ENCODE results near the gene TDRD6.

TDRD6 gene

DNA sequence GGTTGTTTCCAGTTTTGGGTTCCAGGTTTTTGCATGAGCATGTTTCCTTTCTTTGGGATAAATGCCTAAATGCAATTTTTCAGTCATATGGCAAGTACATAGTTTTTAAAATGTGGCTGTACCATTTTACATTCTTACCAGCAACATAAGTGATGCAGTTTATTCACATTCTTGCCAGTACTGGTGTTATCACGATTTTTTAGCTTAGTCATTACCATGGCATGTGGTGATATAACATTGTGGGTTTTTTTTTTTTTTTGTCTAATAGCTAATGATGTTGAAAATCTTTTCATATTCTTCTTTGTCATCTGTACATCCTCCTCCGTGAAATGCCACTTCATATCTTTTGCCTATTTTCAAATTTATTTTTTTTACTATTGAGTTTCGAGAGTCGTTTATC, 2.9 kb upstream of the TDRD6 start:
- no peak for DNase-seq

DNA sequence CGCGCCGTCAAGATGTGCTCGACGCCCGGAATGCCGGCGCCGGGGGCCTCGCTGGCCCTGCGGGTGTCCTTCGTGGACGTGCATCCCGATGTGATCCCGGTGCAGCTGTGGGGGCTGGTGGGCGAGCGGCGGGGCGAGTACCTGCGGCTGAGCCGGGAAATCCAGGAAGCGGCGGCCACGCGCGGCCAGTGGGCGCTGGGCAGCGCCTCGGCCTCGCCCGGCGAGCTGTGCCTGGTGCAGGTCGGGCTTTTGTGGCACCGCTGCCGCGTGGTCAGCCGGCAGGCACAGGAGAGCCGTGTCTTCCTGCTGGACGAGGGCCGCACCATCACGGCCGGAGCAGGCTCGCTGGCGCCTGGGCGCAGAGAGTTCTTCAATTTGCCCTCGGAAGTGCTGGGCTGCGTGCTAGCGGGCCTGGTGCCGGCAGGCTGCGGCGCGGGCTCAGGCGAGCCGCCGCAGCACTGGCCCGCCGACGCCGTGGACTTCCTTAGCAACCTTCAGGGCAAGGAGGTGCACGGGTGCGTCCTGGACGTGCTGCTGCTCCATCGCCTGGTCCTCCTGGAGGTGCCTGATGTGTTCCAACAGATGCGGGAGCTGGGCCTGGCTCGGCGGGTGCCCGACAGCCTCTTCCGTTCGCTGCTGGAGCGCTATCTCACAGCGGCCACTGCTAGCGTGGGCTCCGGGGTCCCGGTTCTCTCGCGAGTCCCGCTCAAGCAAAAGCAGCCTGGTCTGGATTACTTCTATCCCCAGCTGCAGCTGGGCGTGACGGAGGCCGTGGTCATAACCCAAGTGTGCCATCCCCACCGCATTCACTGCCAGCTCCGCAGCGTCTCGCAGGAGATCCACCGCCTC, 656 bp downstream of the TDRD6 start:
- DNase-seq = no peak

DNA sequence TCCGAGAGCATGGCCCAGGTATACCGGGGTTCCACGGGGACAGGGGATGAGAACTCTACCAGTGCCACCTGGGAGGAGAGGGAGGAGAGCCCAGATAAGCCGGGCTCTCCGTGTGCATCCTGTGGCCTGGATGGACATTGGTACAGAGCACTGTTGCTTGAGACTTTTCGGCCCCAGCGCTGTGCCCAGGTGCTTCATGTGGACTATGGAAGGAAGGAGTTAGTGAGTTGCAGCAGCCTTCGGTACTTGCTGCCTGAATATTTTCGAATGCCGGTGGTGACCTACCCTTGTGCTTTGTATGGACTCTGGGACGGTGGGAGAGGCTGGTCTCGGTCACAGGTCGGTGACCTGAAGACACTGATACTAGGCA, 1.3 kb downstream of the TDRD6 start:
- DNase-seq = no peak

DNA sequence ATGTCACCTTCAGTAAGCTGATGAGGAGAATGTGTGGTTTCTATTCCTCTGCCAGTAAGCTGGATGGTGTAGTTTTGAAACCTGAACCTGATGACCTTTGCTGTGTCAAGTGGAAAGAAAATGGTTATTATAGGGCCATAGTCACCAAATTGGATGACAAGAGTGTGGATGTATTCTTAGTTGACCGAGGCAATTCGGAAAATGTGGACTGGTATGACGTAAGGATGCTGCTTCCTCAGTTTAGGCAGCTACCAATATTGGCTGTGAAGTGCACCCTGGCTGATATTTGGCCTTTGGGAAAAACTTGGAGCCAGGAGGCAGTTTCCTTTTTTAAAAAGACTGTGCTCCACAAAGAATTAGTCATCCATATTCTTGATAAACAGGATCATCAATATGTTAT, 2.0 kb downstream of the TDRD6 start:
- DNase-seq = no peak

DNA sequence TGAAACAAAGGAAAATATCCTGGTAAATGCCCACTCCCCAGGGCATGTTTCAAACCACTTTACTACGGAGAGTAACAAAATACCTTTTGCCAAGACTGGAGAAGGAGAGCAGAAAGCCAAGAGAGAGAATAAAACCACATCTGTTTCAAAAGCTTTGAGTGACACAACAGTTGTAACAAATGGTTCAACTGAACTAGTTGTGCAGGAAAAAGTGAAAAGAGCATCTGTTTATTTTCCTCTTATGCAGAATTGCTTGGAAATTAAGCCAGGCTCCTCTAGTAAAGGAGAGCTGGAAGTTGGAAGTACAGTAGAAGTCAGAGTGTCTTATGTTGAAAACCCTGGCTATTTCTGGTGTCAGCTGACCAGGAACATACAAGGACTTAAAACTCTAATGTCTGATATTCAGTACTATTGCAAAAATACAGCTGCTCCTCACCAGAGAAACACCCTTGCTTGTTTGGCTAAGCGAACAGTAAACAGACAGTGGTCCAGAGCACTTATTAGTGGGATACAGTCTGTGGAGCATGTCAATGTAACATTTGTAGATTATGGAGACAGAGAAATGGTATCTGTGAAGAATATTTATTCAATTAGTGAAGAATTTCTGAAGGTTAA, 2.6 kb downstream of the TDRD6 start:
- DNase-seq = no peak

DNA sequence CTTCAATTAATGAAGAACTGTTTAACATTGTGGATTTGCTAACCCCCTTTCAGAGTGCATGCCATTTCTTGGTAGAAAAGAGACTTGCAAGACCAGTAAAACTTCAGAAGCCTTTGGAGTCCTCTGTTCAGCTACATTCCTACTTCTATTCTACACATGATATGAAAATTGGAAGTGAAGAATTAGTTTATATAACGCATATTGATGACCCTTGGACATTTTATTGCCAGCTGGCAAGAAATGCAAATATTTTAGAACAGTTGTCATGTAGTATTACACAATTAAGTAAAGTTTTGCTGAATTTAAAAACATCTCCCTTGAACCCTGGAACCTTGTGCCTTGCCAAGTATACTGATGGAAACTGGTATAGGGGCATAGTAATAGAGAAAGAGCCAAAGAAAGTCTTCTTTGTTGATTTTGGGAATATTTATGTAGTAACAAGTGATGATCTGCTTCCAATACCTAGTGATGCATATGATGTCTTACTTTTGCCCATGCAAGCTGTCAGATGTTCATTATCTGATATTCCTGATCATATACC, 3.3 kb downstream of the TDRD6 start:
- DNase-seq = no peak

DNA sequence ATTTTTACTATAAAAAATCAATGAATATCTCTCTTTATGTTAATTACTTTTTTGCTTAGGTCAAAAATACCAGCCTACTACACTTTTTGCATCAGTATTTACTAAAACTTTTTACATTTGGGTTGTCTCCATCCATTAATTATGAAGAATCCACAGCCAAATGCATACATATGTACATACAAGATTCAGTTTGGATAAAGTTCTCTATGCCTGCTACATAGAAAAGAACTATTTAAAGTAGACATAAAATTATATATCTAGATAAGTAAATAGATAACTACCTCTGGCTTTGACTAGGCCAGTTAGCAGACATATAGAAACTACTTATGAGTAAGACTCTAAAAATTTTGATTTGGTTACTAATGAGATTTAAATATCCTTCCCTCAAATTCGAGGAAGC, 12.3 kb downstream of the TDRD6 start:
- no peak for DNase-seq

DNA sequence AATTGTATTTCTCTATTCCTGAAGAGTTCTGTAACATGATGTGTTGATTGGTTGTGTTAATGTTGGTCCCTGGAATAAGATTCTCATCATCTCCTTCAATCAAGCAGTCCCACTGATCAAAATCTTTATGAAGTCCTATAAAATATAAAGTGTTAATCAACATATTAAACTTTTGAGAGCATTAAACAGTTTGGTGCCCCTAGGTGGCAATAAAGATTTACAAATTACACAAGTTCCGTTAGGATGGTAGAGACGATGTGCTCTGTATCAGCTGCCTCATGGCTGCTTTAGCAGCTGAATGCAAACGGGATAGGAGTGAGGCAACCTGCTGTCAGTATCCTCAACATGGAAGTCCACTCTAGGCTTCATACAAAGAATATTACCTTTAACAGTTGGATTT, 16.9 kb downstream of the TDRD6 start:
- no peak for DNase-seq

DNA sequence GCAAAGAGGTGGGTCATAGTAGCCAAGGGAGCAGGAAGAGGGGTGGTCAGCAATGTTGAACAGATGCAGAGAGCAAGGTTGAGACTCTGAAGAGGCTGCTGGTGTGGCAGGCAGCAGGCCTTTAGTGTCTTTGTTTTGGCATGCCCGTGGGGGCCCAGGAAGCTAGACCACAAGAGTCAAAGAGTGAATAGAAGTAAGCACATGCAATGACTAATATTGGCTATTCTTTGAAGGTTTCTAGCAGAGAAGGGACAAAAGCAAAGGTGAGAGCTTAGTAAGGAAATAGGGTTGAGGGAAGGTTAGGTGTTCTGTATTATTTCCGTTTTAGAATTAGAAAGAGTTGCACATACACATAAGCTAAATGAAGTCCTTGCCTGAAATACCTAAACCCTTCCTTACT, 18.8 kb downstream of the TDRD6 start:
- DNase-seq = no peak

DNA sequence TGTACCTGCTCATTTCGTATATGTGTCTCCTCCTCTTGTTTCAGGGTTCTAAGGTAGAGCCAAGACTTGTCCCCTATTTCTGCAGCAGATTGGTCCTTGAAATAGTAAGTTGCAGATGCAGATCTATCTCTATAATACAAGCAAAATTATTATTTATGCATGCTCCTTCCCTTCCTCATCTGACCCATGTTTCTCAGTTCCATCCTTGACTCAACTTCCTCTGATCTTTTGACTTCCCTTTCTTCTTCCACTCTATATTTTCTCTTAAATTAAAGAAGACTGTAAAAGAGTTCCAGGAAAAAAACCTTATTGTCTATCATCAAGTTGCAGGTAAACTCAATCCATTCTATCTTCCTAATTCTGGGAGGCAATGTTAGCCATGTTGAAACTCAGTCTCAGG, 23.8 kb downstream of the TDRD6 start:
- no peak for DNase-seq

- no peak for DNase-seq
These were observed 27.5 kb downstream of the TDRD6 start for GRCh38 chr6:46715141-46715540.

DNA sequence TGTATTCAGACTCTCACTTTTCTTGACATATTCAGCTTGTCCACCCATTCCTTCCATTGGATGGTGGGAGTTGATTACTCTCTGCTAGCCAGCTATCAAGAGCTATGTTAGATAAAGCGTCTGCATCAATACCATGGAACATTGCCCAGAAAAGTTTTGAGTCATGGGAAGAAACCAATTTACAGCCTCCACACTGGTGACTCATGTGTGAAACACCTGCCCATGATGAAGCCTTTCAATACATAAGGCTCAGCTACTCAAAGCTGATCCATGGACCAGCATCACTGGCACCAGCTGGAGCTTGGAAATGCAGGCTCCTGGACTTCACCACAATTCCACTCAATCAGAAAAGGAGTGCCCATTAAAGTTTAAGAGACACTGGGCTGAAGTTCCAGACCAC, 31.4 kb downstream of the TDRD6 start:
- DNase-seq = no peak

DNA sequence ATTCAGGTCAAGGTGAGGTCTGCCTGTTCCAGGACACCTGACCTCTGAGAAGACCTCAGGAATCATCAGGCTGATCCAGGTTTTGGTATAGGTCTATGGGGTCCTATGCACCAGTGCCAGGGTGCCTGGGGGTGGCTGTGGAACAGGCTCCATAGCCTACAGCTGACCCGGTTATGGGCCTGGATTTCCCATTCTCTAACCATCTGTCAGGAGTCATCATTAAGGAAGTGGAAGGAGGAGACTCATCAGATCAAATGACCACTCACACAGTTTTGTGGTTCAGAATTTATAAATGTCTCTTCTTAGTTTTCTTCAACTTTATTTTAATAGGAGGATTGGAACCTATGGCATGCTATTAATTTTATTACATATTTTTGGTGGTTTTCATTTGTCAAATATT, 32.7 kb downstream of the TDRD6 start:
- DNase-seq = no peak

GRCh38 chr6:46729787-46730326, 42.2 kb downstream of the TDRD6 start:
- DNase-seq = no peak

DNA sequence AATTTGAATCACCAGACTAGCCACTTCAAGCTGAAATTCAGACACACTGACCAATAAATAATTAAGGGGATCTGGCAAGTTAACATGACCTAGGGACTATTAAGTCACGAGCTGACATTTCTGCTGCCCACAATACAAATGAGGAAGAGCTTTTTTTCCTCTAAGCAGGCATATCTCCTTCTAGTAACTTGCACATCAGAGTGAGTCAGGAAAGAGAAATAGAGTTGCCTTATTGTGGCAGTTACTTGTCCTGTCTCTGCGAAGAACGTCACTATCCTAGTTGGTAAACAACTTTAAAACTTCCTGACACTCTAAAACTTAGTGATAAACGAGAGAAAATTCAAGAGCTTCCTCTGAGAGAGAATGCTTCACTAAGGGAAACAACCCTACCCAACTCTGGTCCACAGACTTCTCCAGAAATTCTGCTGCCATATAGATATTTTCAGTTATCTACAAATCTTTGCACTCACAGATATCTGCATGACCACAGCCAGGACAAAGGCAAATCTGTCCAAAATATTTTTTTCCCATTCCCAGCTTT, 43.3 kb downstream of the TDRD6 start:
- DNase-seq = no peak

GRCh38 chr6:46733341-46733801, 45.7 kb downstream of the TDRD6 start:
- no peak for DNase-seq

DNA sequence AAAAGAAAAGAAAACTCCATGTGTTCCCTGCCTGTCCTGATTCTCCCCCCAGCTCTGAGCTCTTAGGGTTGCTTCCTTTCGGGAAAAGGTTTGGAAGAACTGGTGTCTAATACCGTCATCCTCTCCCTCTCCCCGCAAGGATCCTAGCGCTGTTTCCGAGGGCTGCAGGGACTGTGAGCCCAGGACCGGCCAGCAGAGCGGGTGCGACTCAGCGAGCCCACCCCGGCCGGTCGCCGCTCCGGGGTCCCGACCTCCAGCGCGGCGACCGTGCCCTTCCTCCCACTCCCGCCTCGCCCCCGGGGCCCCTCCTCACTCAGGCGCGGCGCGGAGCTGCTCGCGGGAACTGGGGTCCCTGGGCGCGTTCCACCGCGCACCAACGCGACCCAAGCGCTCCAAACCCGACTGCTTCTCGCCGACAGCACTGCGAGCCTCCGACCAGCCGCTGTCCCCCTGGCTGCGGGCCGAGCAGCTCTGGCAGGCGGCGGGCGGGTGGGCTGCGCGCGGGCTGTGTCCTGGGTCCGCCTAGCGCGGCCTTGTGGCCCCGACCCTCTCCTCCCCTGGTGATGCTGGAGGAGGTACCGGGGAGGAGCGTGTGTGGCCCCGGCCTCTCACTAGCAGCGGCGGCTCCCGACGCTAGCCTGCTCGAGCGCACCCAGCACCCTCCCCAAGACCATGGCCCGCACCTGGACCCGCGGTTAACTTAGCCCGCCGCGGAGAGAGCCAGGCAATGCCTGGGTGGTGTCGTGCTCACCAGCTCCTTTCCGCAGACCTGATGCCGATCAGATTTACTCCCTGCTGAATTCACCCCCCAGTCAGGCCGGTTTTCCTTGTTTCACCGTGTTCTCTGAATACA, 47.4 kb downstream of the TDRD6 start, which contains the start of gene PLA2G7:
TSS of gene PLA2G7 (minus strand) at position 509 of the 853 bp plus-strand sequence. CDS start 12,484 bp downstream, outside the sequence.
- no peak for DNase-seq

GRCh38 chr6:46735720-46736031, 48.0 kb downstream of the TDRD6 start:
- no peak for DNase-seq

DNA sequence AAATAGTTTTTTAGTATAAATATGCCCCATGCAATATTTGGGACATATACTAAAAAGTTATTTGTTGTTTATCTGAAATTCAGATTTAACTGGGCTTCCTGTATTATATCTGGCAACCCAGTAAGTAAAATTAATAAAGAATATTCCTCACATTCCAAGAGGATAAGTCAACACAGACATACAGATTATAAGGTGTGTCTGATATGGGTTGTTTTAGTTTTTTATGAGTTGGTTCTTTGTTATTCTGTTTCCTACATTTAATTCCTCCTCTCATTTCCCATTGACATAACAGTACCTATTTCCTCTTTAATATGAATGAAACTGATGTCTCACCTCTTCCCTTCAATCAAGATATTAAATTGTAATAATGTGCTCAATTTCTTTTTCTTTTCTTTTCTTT, 49.2 kb downstream of the TDRD6 start:
- no peak for DNase-seq

DNA sequence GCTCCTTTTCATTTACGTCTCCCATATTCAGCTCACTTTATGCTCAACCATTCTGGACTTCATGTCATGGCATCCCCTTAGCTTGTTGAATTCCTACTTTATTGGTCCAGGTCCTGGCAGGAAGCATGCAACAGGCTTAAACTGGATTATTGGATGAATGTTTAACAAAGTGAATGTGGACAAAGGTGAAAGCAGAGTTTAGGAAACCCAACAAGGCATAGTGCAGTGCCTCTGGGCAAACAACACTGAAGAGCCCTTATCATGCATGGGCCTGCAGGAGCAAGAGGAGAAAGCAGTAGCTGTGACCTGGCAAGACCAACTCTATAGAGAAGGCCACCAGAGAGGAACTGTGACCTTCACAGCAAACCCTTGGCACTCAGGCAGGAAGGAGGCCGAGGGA, 53.8 kb downstream of the TDRD6 start:
- no peak for DNase-seq

- no peak for DNase-seq
These were observed 54.2 kb downstream of the TDRD6 start for GRCh38 chr6:46741910-46742309.

- DNase-seq = no peak
These were observed 55.9 kb downstream of the TDRD6 start for GRCh38 chr6:46743425-46744158.

Measured in stimulated activated naive CD4-positive, alpha-beta T cell (primary cell).